Activated gamma-delta T cell treated with anti-CD3 and anti-CD28 coated beads, Interleukin-2, amount 50 U/mL, for 16 hours (primary cell): Measurements from ENCODE around the gene AFP.
"Not testable (repeated sequence)": the region's sequence is repeated elsewhere in the genome, so short reads cannot be mapped to it uniquely, and the experiment has no call there.

ENCODE experiments used
- DNase-seq: peaks from one replicate; pipeline ENCODE4 v3.0.0-alpha.2; 2020; ENCODE audit warnings: low read depth

Gene AFP

DNA sequence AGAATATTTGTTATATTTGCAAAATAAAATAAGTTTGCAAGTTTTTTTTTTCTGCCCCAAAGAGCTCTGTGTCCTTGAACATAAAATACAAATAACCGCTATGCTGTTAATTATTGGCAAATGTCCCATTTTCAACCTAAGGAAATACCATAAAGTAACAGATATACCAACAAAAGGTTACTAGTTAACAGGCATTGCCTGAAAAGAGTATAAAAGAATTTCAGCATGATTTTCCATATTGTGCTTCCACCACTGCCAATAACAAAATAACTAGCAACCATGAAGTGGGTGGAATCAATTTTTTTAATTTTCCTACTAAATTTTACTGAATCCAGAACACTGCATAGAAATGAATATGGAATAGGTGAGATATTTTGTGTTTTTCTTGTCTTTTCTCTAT is at the start of gene AFP:
Gene AFP, plus strand, starts transcription at position 238 of the 400 bp plus-strand sequence. Its CDS starts 42 bp downstream, at position 280.
- DNase-seq = no peak

DNA sequence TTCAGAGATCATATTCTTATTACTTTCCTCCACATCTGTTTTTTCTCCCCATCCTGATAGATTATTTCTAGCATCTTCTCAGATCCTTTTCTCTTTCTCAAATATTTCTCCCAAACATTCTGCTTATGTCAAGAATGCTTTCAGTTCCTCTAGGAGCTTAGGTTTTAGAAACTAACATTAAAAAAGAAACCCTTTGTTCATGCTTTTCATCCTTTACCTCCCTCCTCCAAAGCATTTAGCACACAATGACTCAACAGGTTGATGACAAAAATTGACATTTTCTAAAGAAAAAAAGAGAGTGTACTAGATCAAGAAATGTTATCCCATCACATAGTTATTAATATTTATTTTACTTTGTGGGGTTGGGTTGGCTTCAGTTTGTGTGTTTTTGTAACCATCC is 48.5 kb upstream of the AFP start:
- no peak for DNase-seq

DNA sequence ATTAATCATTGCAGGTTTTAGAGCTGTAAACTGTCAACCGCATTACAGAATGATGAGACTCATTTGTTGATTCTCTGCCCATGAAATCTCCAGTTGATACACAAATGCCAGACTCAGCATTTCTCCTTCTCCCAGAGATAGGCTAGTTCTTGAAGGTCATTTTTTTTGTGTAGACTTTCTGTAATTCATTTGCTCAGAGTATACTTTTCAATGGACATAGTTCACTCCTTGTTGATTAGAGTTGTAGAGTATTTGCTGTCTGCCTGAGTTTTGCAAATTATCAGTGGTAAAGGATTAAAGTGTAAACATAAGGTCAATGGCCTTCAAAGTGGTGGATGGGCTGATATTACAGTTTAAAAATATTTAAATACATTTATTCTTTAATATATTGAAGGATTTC is 47.1 kb upstream of the AFP start:
- DNase-seq = no peak

DNA sequence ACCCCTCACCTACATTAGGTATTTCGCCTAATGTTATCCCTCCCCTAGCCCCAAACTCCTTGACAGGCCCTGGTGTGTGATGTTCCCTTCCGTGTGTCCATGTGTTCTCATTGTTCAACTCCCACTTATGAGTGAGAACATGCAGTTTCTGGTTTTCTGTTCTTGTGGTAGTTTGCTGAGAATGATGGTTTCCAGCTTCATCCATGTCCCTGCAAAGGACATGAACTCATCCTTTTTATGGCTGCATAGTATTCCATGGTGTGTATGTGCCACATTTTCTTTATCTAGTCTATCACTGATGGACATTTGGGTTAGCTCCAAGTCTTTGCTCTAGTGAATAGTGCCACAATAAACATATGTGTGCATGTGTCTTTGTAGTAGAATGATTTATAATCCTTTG is 46.4 kb upstream of the AFP start:
- not testable (repeated sequence) for DNase-seq

DNA sequence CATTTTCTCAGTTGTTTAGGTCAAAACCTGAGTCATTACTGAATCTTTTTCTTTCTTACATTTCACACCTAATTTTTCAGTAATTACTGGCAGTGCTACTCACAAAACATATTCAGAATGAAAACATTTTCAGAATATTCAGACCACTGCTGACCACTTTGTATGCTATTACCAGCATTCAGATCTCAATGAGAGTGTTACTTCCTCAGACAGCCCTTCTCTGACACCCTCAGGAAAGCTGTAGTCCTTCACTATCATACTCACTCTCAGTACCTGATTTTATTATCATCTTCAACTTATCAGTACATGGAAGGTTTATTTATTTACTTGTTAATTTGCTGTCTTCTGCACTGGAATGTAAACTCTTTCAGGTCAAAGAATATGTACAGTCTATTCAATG is 44.2 kb upstream of the AFP start:
- no peak for DNase-seq

DNA sequence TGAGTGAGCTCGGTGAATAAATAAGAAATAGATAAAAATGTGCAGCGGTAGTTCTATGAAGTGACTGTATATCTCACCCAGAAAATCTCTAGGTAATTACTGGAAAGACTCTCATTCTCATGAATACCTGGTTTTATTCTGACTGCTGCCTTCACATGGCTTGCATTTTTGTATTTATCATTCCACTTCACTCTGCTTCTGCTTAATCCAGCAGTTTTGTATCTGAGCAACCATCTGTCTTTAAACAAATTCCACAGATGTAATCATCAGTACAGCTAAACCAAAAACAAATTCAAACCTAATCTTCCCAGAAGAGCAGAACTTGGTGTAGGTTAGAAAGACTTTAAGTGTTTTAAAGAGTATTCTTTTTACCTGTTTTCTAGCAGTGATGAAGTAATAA is 43.1 kb upstream of the AFP start:
- DNase-seq = no peak

DNA sequence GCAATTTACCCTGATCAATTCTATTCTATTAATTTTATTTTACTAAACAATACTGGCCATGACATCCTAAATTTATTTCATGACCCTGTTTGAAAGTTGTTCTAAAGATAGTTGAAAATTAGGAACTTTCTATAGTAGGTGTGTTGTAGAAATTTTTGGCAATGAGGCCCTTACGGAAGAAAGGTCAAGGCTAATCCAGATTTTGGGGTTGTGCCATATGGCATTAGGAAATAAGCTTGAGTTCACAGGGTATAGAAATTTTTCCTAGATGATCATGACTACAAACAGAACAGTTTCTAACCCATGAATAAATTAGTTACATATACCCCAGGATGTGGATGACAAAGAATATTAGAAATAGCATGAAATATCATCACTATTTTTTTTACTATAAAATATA is 39.7 kb upstream of the AFP start:
- no peak for DNase-seq

DNA sequence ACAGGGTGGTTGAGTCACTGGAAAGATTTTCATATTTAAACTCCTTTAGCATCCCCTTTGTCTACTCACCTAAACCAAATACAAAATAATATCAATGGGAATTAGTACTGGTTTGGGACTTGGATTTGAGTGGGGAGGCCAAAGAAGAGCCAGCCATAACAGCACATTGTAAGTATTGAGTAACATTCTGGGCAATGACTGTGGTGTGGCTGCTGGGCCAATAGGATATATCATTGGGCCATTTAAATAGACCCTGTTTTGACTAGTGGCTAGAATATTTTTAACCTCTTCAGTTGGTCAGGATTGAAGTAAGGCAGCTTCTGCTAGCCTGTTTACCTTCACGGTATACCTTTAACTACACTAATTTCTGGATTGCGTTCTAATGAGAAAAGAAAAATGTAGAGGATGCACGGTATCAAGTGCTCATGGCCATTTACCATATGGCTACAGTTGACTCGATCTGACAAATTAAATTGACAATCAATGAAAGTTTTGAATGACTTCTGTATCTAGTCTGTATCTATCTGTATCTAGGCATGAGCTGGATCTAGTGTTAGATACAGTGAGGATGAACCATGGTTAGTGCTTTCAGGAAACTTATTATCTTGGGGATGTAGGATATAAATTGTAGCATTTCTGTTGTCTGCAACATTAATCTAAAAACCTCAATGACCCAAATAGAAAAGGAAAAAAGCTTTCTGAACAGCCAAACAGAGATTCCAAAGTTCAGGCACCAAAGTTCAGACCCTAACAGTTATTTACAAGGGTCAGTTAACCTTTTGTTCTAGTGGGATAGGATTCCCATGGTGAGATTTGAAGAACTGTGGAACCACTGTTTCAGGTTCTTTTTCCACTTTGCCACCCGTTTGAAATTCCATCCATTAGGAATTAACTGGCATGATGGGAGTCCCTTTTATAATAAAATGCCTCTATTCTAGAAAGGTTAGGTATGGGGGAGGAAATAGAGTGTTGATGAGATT is 38.7 kb upstream of the AFP start:
- DNase-seq = no peak

DNA sequence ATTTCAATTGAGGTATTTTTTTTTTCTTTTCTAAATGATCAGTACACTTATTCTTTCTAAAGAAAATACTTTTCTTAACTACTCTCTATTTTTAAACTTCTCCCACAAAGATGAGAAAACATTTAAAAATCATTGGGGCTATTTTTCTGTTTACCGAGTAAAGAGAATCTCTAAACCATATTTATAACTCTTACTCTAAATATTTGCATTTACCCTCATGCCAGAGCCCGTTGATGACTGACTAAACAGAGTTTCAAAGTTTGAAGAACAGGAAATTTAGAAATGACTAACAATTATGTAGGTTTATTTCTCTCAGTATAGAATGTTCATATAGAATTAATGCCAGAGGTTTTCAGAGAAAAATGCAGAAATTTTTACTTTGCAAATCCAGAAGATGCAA is 34.6 kb upstream of the AFP start:
- DNase-seq = no peak

DNA sequence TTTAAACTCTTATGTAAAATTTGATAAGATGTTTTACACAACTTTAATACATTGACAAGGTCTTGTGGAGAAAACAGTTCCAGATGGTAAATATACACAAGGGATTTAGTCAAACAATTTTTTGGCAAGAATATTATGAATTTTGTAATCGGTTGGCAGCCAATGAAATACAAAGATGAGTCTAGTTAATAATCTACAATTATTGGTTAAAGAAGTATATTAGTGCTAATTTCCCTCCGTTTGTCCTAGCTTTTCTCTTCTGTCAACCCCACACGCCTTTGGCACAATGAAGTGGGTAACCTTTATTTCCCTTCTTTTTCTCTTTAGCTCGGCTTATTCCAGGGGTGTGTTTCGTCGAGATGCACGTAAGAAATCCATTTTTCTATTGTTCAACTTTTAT is 32.0 kb upstream of the AFP start, which contains the start of gene ALB:
Gene ALB, plus strand, starts transcription at position 246 of the 400 bp plus-strand sequence. Its CDS starts 41 bp downstream, at position 287.
- no peak for DNase-seq

DNA sequence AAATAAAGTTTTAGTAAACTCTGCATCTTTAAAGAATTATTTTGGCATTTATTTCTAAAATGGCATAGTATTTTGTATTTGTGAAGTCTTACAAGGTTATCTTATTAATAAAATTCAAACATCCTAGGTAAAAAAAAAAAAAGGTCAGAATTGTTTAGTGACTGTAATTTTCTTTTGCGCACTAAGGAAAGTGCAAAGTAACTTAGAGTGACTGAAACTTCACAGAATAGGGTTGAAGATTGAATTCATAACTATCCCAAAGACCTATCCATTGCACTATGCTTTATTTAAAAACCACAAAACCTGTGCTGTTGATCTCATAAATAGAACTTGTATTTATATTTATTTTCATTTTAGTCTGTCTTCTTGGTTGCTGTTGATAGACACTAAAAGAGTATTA is 31.6 kb upstream of the AFP start:
- no peak for DNase-seq

DNA sequence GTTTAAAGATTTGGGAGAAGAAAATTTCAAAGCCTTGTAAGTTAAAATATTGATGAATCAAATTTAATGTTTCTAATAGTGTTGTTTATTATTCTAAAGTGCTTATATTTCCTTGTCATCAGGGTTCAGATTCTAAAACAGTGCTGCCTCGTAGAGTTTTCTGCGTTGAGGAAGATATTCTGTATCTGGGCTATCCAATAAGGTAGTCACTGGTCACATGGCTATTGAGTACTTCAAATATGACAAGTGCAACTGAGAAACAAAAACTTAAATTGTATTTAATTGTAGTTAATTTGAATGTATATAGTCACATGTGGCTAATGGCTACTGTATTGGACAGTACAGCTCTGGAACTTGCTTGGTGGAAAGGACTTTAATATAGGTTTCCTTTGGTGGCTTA is 30.9 kb upstream of the AFP start:
- DNase-seq = no peak

DNA sequence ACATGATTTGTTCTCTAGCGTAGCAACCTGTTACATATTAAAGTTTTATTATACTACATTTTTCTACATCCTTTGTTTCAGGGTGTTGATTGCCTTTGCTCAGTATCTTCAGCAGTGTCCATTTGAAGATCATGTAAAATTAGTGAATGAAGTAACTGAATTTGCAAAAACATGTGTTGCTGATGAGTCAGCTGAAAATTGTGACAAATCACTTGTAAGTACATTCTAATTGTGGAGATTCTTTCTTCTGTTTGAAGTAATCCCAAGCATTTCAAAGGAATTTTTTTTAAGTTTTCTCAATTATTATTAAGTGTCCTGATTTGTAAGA is 29.5 kb upstream of the AFP start:
- no peak for DNase-seq

DNA sequence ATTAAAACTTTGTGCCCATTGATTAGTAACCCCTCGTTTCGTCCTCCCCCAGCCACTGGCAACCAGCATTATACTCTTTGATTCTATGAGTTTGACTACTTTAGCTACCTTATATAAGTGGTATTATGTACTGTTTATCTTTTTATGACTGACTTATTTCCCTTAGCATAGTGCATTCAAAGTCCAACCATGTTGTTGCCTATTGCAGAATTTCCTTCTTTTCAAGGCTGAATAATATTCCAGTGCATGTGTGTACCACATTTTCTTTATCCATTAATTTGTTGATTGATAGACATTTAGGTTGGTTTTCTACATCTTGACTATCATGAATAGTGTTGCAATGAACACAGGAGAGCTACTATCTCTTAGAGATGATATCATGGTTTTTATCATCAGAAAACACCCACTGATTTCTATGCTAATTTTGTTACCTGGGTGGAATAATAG is 28.8 kb upstream of the AFP start:
- DNase-seq = no peak

DNA sequence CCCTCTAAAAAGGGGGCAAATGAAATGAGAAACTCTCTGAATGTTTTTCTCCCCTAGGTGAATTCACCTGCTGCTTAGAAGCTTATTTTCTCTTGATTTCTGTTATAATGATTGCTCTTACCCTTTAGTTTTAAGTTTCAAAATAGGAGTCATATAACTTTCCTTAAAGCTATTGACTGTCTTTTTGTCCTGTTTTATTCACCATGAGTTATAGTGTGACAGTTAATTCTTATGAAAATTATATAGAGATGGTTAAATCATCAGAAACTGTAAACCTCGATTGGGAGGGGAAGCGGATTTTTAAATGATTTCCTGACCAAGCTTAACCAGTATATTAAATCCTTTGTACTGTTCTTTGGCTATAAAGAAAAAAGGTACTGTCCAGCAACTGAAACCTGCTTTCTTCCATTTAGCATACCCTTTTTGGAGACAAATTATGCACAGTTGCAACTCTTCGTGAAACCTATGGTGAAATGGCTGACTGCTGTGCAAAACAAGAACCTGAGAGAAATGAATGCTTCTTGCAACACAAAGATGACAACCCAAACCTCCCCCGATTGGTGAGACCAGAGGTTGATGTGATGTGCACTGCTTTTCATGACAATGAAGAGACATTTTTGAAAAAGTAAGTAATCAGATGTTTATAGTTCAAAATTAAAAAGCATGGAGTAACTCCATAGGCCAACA is 27.7 kb upstream of the AFP start:
- DNase-seq = no peak

DNA sequence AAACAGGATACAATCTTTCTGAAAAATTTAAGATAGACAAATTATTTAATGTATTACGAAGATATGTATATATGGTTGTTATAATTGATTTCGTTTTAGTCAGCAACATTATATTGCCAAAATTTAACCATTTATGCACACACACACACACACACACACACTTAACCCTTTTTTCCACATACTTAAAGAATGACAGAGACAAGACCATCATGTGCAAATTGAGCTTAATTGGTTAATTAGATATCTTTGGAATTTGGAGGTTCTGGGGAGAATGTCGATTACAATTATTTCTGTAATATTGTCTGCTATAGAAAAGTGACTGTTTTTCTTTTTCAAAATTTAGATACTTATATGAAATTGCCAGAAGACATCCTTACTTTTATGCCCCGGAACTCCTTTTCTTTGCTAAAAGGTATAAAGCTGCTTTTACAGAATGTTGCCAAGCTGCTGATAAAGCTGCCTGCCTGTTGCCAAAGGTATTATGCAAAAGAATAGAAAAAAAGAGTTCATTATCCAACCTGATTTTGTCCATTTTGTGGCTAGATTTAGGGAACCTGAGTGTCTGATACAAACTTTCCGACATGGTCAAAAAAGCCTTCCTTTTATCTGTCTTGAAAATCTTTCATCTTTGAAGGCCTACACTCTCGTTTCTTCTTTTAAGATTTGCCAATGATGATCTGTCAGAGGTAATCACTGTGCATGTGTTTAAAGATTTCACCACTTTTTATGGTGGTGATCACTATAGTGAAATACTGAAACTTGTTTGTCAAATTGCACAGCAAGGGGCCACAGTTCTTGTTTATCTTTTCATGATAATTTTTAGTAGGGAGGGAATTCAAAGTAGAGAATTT is 26.8 kb upstream of the AFP start:
- no peak for DNase-seq

DNA sequence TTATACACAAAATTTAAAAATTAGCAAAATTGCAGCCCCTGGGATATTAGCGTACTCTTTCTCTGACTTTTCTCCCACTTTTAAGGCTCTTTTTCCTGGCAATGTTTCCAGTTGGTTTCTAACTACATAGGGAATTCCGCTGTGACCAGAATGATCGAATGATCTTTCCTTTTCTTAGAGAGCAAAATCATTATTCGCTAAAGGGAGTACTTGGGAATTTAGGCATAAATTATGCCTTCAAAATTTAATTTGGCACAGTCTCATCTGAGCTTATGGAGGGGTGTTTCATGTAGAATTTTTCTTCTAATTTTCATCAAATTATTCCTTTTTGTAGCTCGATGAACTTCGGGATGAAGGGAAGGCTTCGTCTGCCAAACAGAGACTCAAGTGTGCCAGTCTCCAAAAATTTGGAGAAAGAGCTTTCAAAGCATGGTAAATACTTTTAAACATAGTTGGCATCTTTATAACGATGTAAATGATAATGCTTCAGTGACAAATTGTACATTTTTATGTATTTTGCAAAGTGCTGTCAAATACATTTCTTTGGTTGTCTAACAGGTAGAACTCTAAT is 26.0 kb upstream of the AFP start:
- no peak for DNase-seq

DNA sequence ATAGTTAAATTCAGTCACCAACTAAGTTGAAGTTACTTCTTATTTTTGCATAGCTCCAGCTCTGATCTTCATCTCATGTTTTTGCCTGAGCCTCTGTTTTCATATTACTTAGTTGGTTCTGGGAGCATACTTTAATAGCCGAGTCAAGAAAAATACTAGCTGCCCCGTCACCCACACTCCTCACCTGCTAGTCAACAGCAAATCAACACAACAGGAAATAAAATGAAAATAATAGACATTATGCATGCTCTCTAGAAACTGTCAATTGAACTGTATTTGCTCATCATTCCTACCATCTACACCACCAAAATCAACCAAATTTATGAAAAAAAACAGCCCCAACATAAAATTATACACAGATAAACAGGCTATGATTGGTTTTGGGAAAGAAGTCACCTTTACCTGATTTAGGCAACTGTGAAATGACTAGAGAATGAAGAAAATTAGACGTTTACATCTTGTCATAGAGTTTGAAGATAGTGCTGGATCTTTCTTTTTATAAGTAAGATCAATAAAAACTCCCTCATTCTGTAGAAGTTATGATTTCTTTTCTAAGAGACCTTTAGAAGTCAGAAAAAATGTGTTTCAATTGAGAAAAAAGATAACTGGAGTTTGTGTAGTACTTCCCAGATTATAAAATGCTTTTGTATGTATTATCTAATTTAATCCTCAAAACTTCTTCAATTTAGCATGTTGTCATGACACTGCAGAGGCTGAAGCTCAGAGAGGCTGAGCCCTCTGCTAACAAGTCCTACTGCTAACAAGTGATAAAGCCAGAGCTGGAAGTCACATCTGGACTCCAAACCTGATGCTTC is 24.9 kb upstream of the AFP start:
- no peak for DNase-seq

DNA sequence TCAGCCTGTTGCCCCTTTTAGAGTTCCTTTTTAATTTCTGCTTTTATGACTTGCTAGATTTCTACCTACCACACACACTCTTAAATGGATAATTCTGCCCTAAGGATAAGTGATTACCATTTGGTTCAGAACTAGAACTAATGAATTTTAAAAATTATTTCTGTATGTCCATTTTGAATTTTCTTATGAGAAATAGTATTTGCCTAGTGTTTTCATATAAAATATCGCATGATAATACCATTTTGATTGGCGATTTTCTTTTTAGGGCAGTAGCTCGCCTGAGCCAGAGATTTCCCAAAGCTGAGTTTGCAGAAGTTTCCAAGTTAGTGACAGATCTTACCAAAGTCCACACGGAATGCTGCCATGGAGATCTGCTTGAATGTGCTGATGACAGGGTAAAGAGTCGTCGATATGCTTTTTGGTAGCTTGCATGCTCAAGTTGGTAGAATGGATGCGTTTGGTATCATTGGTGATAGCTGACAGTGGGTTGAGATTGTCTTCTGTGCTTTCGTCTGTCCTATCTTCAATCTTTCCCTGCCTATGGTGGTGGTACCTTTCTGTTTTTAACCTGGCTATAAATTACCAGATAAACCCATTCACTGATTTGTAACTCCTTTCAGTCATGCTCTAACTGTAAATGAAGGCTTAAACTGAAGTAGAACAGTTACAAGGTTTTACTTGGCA is 24.1 kb upstream of the AFP start:
- no peak for DNase-seq

DNA sequence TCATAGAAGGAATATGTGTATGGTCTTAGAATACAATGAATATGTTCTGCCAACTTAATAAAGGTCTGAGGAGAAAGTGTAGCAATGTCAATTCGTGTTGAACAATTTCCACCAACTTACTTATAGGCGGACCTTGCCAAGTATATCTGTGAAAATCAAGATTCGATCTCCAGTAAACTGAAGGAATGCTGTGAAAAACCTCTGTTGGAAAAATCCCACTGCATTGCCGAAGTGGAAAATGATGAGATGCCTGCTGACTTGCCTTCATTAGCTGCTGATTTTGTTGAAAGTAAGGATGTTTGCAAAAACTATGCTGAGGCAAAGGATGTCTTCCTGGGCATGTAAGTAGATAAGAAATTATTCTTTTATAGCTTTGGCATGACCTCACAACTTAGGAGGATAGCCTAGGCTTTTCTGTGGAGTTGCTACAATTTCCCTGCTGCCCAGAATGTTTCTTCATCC is 22.7 kb upstream of the AFP start:
- no peak for DNase-seq

DNA sequence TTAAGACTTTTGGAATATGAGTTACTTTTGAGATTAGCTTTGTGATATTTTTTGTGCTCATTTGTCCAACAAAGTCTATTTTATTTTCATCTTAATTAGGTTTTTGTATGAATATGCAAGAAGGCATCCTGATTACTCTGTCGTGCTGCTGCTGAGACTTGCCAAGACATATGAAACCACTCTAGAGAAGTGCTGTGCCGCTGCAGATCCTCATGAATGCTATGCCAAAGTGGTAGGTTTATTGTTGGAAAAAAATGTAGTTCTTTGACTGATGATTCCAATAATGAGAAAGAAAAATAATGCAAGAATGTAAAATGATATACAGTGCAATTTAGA is 21.1 kb upstream of the AFP start:
- no peak for DNase-seq
